Measurements from ENCODE around the gene GPC6. TPM values are rescaled to one million over a fixed set of nuclear protein-coding genes. Genes with fewer than 3 reads are reported as not detected.

Gene GPC6
- total and polyA plus RNA-seq, 2 experiments from 2014 or later = 26.0 to 92.8 TPM

DNA sequence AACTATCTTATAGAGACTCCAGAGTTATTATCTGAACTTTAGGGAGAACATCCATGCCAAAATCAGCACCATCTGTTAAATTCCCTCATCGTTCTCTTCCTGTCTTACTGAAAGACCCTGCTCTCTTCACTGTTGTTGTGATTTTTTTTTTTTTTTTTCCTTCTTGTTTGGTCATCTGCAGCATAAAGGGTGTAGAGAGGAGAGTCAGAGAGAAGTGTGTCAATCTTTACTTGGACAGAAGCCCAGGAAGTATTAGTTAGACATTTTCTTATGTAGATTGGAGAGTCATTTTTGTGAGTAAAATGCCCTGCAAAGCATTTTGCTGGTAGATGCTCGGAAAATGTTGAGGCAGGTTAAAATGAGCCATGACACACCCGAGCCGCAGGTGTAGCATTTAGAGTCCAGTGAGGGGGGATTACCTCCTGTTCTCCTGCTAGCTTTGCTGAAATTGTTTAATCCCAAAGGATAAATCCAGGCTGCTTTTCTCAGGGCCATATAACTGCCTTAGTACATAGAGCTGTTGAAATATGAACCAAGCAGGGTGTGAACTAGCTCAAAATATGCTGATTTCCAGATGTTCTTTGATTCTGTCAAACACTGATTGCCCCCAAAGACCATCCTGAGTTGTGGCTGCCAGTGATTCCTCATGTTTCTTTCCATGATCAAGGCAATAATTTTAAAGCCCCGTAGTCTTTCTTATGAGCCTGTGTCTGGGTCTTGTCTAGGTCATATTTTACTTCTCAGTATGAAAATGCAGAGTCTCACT lies 1109.3 kb downstream of the GPC6 start:
- Histone ChIP-seq H3K4me1 (ENCODE audit: insufficient read depth) (peaks cover 22% of the 10 kb centered on the region), H3K9me2 (replicated peaks; ENCODE audit: insufficient read depth) (no peaks in the 10 kb centered on the region), H3K4me3 (no peak overlapping the region), H3K4me2 (no peak overlapping the region), H3K36me3 (replicated peaks; ENCODE audit: insufficient read depth, low read depth) (no peaks in the 10 kb centered on the region), H4K20me1 (ENCODE audit: insufficient read depth, poor library complexity, severe bottlenecking) (no peaks in the 10 kb centered on the region), H3K79me2 (no peaks in the 10 kb centered on the region), H3K9me3 (ENCODE audit: low read depth) (no peaks in the 10 kb centered on the region), H3K27ac (no peak overlapping the region), H3K27me3 (no peaks in the 10 kb centered on the region), H2AFZ (no peak overlapping the region)
- TF ChIP-seq EZH2phosphoT487 (IDR thresholded peaks at IDR 0.05; ENCODE audit: low read depth, severe bottlenecking, unreplicated experiment) (no peak), EZH2 (IDR thresholded peaks at IDR 0.05; ENCODE audit: borderline replicate concordance) (no peak)
- TF ChIP-seq, protein P1, sequence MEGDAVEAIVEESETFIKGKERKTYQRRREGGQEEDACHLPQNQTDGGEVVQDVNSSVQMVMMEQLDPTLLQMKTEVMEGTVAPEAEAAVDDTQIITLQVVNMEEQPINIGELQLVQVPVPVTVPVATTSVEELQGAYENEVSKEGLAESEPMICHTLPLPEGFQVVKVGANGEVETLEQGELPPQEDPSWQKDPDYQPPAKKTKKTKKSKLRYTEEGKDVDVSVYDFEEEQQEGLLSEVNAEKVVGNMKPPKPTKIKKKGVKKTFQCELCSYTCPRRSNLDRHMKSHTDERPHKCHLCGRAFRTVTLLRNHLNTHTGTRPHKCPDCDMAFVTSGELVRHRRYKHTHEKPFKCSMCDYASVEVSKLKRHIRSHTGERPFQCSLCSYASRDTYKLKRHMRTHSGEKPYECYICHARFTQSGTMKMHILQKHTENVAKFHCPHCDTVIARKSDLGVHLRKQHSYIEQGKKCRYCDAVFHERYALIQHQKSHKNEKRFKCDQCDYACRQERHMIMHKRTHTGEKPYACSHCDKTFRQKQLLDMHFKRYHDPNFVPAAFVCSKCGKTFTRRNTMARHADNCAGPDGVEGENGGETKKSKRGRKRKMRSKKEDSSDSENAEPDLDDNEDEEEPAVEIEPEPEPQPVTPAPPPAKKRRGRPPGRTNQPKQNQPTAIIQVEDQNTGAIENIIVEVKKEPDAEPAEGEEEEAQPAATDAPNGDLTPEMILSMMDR (IDR thresholded peaks at IDR 0.05; ENCODE audit: poor library complexity) = no peak
- no peak for DNase-seq (ENCODE audit: low spot score)
- 72% methylated on average over 5 of the region's 5 CpGs for WGBS (ENCODE audit: low lambda C conversion rate, missing lambda C conversion rate)

DNA sequence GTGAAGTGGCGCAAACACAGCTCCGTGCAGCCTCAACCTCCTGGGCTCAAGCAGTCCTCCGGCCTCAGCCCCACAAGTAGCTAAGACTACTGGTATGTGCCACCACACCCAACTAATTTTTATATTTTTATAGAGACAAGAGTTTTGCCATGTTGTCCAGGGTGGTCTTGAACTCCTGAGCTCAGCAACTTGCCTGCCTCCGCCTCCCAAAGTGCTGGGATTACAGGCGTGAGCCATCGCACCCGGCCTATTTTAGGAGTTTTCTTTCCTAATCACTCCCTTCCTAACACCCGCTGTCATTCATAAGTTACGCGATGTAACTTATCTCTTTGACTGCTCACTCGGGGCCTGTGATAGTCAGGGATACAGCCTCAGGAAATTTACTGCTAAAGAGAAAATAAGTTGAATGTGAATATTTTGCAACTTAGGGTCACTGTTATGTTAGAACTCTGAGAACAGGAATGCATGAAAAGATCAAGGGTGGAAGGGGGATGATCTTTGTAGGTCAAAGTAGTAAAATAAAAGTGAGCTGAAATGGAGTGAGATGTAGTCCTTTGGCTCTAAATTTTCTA lies 1112.6 kb downstream of the GPC6 start:
- peaks cover 15% of the 10 kb centered on the region for H3K4me1 ChIP-seq (ENCODE audit: insufficient read depth)
- H3K27ac ChIP-seq = no peak overlapping the region
- no peaks in the 10 kb centered on the region for H3K9me2 ChIP-seq (replicated peaks; ENCODE audit: insufficient read depth)
- no peaks in the 10 kb centered on the region for H3K79me2 ChIP-seq
- H4K20me1 ChIP-seq (ENCODE audit: insufficient read depth, poor library complexity, severe bottlenecking) = no peaks in the 10 kb centered on the region
- no peaks in the 10 kb centered on the region for H3K9me3 ChIP-seq (ENCODE audit: low read depth)
- no peaks in the 10 kb centered on the region for H3K27me3 ChIP-seq
- H3K4me3 ChIP-seq = no peak overlapping the region
- no peak for DNase-seq (ENCODE audit: low spot score)
- no peaks in the 10 kb centered on the region for H3K36me3 ChIP-seq (replicated peaks; ENCODE audit: insufficient read depth, low read depth)
- H2AFZ ChIP-seq = no peak overlapping the region
- WGBS (ENCODE audit: low lambda C conversion rate, missing lambda C conversion rate) = 79% methylated on average over 11 of the region's 11 CpGs
- no peak overlapping the region for H3K4me2 ChIP-seq
- TF ChIP-seq, protein P1 (IDR thresholded peaks at IDR 0.05; ENCODE audit: poor library complexity) = no peak

DNA sequence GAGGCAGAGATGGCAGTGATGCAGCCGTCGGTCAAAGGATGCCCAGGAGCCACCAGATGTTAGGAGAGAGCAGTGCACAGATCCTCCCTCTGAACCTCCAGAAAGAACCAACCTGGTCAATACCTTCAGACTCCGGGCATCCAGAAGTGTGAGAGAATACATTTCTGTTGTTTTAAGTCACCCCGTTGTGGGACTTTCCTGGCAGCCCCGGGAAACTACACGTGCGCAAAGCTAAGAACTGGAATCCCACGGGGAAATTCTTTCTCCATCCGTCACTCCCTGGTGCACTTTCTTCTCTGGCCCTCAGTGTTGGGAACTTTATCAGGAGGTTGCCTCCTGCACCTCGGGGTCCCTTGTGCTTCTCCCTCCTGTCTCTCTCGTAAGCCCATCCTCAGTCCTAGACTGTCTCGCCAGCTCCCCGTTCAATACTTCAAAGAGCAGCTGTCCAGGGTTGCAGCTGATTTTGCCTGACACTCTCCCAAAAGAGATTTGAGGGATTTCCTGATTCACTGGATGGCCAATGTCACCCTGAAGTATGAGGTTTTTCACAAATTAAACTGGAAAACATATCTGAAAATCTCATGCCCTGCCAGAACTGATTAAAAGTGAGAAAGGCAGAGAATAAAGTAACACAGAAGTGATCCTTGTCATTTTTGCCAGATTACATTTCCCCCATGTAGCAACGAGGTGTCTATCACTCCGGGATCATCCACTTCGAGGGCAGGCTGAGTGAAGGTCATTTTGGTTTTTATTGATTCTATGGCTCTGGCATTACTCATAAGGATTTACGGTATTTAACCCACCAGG lies 1116.0 kb downstream of the GPC6 start:
- Histone ChIP-seq H3K9me2 (replicated peaks; ENCODE audit: insufficient read depth) (no peaks in the 10 kb centered on the region), H3K79me2 (no peaks in the 10 kb centered on the region), H3K4me3 (no peak overlapping the region), H4K20me1 (ENCODE audit: insufficient read depth, poor library complexity, severe bottlenecking) (no peaks in the 10 kb centered on the region), H3K4me1 (ENCODE audit: insufficient read depth) (peaks cover 28% of the 10 kb centered on the region), H3K27me3 (no peaks in the 10 kb centered on the region), H3K36me3 (replicated peaks; ENCODE audit: insufficient read depth, low read depth) (no peaks in the 10 kb centered on the region), H3K27ac (peak overlapping the region; percentile 62), H3K4me2 (no peak overlapping the region), H2AFZ (no peak overlapping the region), H3K9me3 (ENCODE audit: low read depth) (no peaks in the 10 kb centered on the region)
- TF ChIP-seq EZH2 (IDR thresholded peaks at IDR 0.05; ENCODE audit: borderline replicate concordance) (no peak), EZH2phosphoT487 (IDR thresholded peaks at IDR 0.05; ENCODE audit: low read depth, severe bottlenecking, unreplicated experiment) (no peak)
- TF ChIP-seq, protein P1 (IDR thresholded peaks at IDR 0.05; ENCODE audit: poor library complexity) = no peak
- 74% methylated on average over 17 of the region's 17 CpGs for WGBS (ENCODE audit: low lambda C conversion rate, missing lambda C conversion rate)
- DNase-seq (ENCODE audit: low spot score) = no peak
